ENCODE data around the gene BCAS3. TPM values are rescaled to one million over a fixed set of nuclear protein-coding genes. Genes with fewer than 3 reads are reported as not detected.

The BCAS3 gene
- total RNA-seq, 4 donors from 2014 or later: 41.0 to 81.4 (median 45.6) TPM

DNA sequence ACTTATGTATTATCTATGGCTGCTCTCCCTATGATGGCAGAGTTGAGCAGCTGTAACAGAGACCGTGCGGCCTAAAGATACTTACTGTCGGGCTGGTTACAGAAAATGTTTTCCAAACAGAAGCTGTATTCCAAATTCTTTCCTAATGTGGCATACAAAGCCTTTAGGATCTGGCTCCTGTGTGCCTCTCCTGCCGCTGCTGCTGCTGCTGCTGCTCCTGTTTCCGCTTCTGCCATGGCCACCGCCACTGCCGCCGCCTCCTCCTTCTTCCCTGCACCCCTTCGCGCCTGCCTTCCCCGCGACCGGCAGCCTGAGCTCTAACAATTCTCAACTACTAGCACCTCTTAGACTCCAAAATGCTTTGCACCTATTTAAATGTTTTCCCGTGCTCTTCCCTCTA is 458.1 kb downstream of the BCAS3 start:
- no peak for DNase-seq (ENCODE audit: low spot score in 2 of 2)
- Histone ChIP-seq H3K4me3 (no peak overlapping the region), H3K4me1 (peaks cover 4% of the 10 kb centered on the region), H3K36me3 (no peaks in the 10 kb centered on the region), H3K9me3 (no peaks in the 10 kb centered on the region), H3K27me3 (no peaks in the 10 kb centered on the region), H3K27ac (no peak overlapping the region)
- TF ChIP-seq POLR2AphosphoS5 (IDR thresholded peaks at IDR 0.05) (no peak), POLR2A (IDR thresholded peaks at IDR 0.05) (no peak)
- TF ChIP-seq, protein P1, sequence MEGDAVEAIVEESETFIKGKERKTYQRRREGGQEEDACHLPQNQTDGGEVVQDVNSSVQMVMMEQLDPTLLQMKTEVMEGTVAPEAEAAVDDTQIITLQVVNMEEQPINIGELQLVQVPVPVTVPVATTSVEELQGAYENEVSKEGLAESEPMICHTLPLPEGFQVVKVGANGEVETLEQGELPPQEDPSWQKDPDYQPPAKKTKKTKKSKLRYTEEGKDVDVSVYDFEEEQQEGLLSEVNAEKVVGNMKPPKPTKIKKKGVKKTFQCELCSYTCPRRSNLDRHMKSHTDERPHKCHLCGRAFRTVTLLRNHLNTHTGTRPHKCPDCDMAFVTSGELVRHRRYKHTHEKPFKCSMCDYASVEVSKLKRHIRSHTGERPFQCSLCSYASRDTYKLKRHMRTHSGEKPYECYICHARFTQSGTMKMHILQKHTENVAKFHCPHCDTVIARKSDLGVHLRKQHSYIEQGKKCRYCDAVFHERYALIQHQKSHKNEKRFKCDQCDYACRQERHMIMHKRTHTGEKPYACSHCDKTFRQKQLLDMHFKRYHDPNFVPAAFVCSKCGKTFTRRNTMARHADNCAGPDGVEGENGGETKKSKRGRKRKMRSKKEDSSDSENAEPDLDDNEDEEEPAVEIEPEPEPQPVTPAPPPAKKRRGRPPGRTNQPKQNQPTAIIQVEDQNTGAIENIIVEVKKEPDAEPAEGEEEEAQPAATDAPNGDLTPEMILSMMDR (IDR thresholded peaks at IDR 0.05): no peak
- 90% methylated on average over 14 of the region's 14 CpGs for WGBS

DNA sequence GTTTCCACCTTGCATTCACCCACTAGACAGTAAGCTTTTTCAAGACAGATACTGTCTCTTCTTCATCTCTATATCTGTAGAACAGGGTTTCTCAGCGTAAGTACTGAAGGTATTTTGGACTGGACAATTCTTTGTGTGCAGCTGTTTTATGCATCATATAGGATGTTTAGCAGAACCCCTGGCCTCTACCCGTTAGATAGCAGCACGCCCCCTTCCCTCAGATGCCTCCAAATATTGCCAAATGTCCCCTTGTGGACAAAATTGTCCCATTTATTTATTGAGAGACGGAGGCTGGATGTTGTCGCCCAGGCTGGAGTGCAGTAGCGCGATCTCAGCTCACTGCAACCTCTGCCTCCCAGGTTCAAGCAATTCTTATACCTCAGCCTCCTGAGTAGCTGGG is 458.6 kb downstream of the BCAS3 start:
- no peak for DNase-seq (ENCODE audit: low spot score in 2 of 2)
- Histone ChIP-seq H3K4me1 (peaks cover 4% of the 10 kb centered on the region), H3K27ac (no peak overlapping the region), H3K4me3 (no peak overlapping the region), H3K36me3 (no peaks in the 10 kb centered on the region), H3K27me3 (no peaks in the 10 kb centered on the region), H3K9me3 (no peaks in the 10 kb centered on the region)
- TF ChIP-seq, protein P1 (IDR thresholded peaks at IDR 0.05): no peak
- TF ChIP-seq POLR2AphosphoS5 (IDR thresholded peaks at IDR 0.05): no peak
- TF ChIP-seq EP300 (IDR thresholded peaks at IDR 0.05): no peak
- no peak for TF ChIP-seq POLR2A (IDR thresholded peaks at IDR 0.05)
- 95% methylated on average over 7 of the region's 7 CpGs for WGBS

DNA sequence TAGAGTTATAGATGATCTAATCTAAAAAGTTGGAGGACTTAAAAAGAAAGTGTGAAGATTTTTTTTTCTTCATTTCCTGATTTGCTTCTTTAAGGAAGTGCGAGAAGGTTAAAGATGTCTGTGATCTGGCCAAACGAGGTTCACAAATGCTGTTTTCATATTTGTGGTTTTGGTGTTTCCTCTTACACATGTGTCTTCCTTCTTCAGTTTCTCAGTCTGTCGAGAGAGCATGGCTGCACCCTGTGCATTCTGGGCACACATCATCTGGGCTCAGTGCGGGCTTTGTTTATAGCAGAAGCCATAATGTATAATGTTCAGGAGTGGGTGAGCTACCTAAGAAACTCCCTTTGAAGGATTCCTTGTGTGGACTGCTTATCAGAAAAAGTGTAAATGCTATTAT is 461.6 kb downstream of the BCAS3 start:
- TF ChIP-seq, protein P1 (IDR thresholded peaks at IDR 0.05): no peak
- DNase-seq (ENCODE audit: low spot score in 2 of 2): no peak
- no peaks in the 10 kb centered on the region for H3K36me3 ChIP-seq
- no peak overlapping the region for H3K4me3 ChIP-seq
- H3K27me3 ChIP-seq: no peaks in the 10 kb centered on the region
- no peaks in the 10 kb centered on the region for H3K9me3 ChIP-seq
- peaks cover 4% of the 10 kb centered on the region for H3K4me1 ChIP-seq
- H3K27ac ChIP-seq: no peak overlapping the region
- WGBS: 41% methylated on average over 4 of the region's 4 CpGs

DNA sequence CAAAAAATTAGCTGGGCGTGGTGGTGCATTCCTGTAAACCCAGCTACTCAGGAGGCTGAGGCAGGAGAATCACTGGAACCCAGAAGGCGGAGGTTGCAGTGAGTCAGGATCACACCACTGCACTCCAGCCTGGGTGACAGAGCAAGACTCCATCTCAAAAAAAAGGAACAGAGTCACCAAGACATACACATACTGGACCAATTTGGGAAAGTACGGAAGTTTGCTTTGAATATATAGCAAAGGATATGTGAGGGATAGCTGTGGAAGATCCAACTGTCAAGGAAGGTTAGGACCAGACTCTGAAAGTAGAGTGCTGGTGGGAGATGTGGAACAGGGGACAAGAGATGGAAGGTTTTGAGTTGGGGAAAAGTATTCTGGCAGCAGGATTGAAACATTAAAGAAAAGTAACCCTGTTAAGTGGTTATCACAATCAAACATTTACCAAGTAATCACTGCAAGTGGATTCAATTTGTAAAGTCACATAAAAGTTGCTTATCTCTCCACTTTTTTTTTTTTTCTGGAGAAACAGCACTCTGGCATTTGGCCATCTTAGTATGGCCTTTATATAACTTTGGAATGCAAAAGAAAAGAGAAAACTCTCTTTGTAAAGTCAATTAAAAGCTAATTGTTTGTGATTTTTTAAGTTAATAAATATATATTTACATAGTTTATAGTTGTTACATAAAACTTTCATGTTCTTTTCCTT is 462.6 kb downstream of the BCAS3 start:
- TF ChIP-seq POLR2AphosphoS5 (IDR thresholded peaks at IDR 0.05) (no peak), EP300 (IDR thresholded peaks at IDR 0.05) (no peak), POLR2A (IDR thresholded peaks at IDR 0.05) (no peak)
- TF ChIP-seq, protein P1 (IDR thresholded peaks at IDR 0.05): no peak
- Histone ChIP-seq H3K4me3 (no peak overlapping the region), H3K27ac (no peak overlapping the region), H3K36me3 (no peaks in the 10 kb centered on the region), H3K9me3 (no peaks in the 10 kb centered on the region), H3K27me3 (no peaks in the 10 kb centered on the region), H3K4me1 (peaks cover 10% of the 10 kb centered on the region)
- WGBS: 89% methylated on average over 3 of the region's 3 CpGs
- DNase-seq (ENCODE audit: low spot score in 2 of 2): no peak

DNA sequence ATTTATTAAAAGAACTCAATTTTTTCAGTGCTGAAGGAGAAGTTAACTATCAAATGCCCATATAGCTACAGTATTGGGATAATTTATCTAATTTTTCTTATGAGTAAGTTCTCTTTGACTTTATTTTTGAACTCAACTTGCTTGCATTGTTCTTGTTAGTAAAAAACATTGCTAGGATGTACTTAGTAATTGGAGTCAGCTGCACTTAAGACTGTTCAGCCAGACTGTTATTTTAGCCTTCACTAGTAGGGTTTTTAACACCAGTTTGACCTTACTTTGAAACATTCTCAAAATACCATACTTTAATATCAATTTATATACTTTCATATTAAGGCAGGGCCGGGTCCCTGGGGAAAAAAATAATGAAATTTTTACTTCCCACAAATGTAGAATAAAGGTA is 465.4 kb downstream of the BCAS3 start:
- TF ChIP-seq POLR2A (IDR thresholded peaks at IDR 0.05) (no peak), EP300 (IDR thresholded peaks at IDR 0.05) (no peak), POLR2AphosphoS5 (IDR thresholded peaks at IDR 0.05) (no peak)
- TF ChIP-seq, protein P1 (IDR thresholded peaks at IDR 0.05): no peak
- H3K27ac ChIP-seq: no peak overlapping the region
- WGBS: 73% methylated on average over 1 of the region's 1 CpG
- no peak overlapping the region for H3K4me3 ChIP-seq
- peaks cover 13% of the 10 kb centered on the region for H3K4me1 ChIP-seq
- H3K36me3 ChIP-seq: no peaks in the 10 kb centered on the region
- DNase-seq (ENCODE audit: low spot score in 2 of 2): no peak
- no peaks in the 10 kb centered on the region for H3K9me3 ChIP-seq
- H3K27me3 ChIP-seq: no peaks in the 10 kb centered on the region
